GM18519 (cell line): ENCODE data around the gene ATP11C.

Experiments
- ATAC-seq: cut with Tn5 transposase; IDR thresholded peaks from one replicate; pipeline ENCODE4 v1.9.1; 2021; ENCODE audit warnings: mild to moderate bottlenecking, moderate library complexity; ENCODE audit not compliant: unreplicated experiment, low FRiP score

Gene ATP11C

GRCh38 chrX:139816204-139816603, 116.6 kb downstream of the ATP11C start:
- no peak for ATAC-seq

- ATAC-seq = no peak
Observed at GRCh38 chrX:139815771-139816170, 117.1 kb downstream of the ATP11C start.

GRCh38 chrX:139811942-139812629, 120.8 kb downstream of the ATP11C start:
- no peak for ATAC-seq

GRCh38 chrX:139804482-139804881, 128.4 kb downstream of the ATP11C start:
- no peak for ATAC-seq

GRCh38 chrX:139803224-139803623, 129.6 kb downstream of the ATP11C start:
- no peak for ATAC-seq

- no peak for ATAC-seq
Observed at GRCh38 chrX:139802048-139802447, 130.8 kb downstream of the ATP11C start.

GRCh38 chrX:139801397-139801813, 131.4 kb downstream of the ATP11C start:
- no peak for ATAC-seq

GRCh38 chrX:139798701-139799100, 134.2 kb downstream of the ATP11C start:
- ATAC-seq = no peak

GRCh38 chrX:139795196-139795595, 137.7 kb downstream of the ATP11C start:
- ATAC-seq = peak; percentile 99

- ATAC-seq = no peak
Observed at GRCh38 chrX:139787601-139788000, 145.3 kb downstream of the ATP11C start.

GRCh38 chrX:139784807-139785206, 148.0 kb downstream of the ATP11C start:
- peak; percentile 93 for ATAC-seq

- ATAC-seq = no peak
Observed at GRCh38 chrX:139783959-139784358, 148.9 kb downstream of the ATP11C start.

- no peak for ATAC-seq
Observed at GRCh38 chrX:139783030-139783429, 149.8 kb downstream of the ATP11C start.

- ATAC-seq = no peak
Observed at GRCh38 chrX:139776599-139776998, 156.3 kb downstream of the ATP11C start.

GRCh38 chrX:139770366-139770765, 162.5 kb downstream of the ATP11C start:
- ATAC-seq = no peak

- peak; percentile 68 for ATAC-seq
Observed at GRCh38 chrX:139766545-139766983, 166.3 kb downstream of the ATP11C start.

GRCh38 chrX:139762400-139763183, 170.3 kb downstream of the ATP11C start:
- ATAC-seq = no peak

- ATAC-seq = no peak
Observed at GRCh38 chrX:139759637-139760036, 173.2 kb downstream of the ATP11C start.

GRCh38 chrX:139758809-139759208, 174.0 kb downstream of the ATP11C start:
- no peak for ATAC-seq

GRCh38 chrX:139758250-139758649, 174.6 kb downstream of the ATP11C start:
- no peak for ATAC-seq

GRCh38 chrX:139751053-139751452, 181.8 kb downstream of the ATP11C start:
- ATAC-seq = no peak

GRCh38 chrX:139750390-139750789, 182.5 kb downstream of the ATP11C start:
- no peak for ATAC-seq
